Common myeloid progenitor, CD34-positive (primary cell): ENCODE measurements around the gene NOPCHAP1.

ENCODE experiments used
- CTCF ChIA-PET: fragments of 350-600 bp; sonication (Branson Sonifier 250); formaldehyde crosslinking; loops from one replicate; lab custom pipeline; 2021; ENCODE audit warnings: antibody characterized with exemption; lab: Charles Lee
- POLR2A ChIA-PET: fragments of 350-600 bp; sonication (Branson Sonifier 250); formaldehyde crosslinking; loops from one replicate; lab custom pipeline; 2021; ENCODE audit warnings: antibody characterized with exemption; lab: Charles Lee
- DNase-seq, 3 donors: peaks; one replicate each; pipeline versions ENCODE4 v3.0.0 to v3.0.0-alpha.2; 2013
- H3K27ac ChIP-seq, 2 experiments: 1 replicate in 1 of 2; 2 replicates in 1 of 2; pipeline ENCODE4 v1.7.0; 2013; ENCODE audit warnings: inconsistent platforms in 2 of 2, low read length in 2 of 2, mild to moderate bottlenecking in 2 of 2, low read depth in 1 of 2, moderate library complexity in 1 of 2; ENCODE audit not compliant: severe bottlenecking in 2 of 2, insufficient read depth in 1 of 2, poor library complexity in 1 of 2
- H3K27me3 ChIP-seq, 5 experiments: replicated peaks in 2 of 5; 1 replicate in 3 of 5; 2 replicates in 2 of 5; pipeline versions ENCODE4 v1.6.1 to v1.7.0; 2013; ENCODE audit warnings: low read length in 4 of 5, mild to moderate bottlenecking in 2 of 5, moderate library complexity in 2 of 5, inconsistent platforms in 1 of 5; ENCODE audit not compliant: insufficient read depth in 5 of 5, control insufficient read depth in 4 of 5
- H3K36me3 ChIP-seq, 4 experiments: 1 replicate in 2 of 4; 2 replicates in 2 of 4; pipeline versions ENCODE4 v1.6.1 to v1.7.0; 2013; ENCODE audit warnings: low read length in 3 of 4, control low read depth in 1 of 4, mild to moderate bottlenecking in 1 of 4; ENCODE audit not compliant: control insufficient read depth in 4 of 4, insufficient read depth in 4 of 4
- H3K4me1 ChIP-seq, 4 experiments: 1 replicate in 3 of 4; 2 replicates in 1 of 4; pipeline versions ENCODE4 v1.6.1 to v1.7.1; 2013; ENCODE audit warnings: low read length in 3 of 4, mild to moderate bottlenecking in 3 of 4, control low read depth in 1 of 4, inconsistent platforms in 1 of 4, moderate library complexity in 1 of 4; ENCODE audit not compliant: control insufficient read depth in 4 of 4, insufficient read depth in 4 of 4; ENCODE audit errors: control extremely low read depth in 1 of 4
- H3K4me3 ChIP-seq, 7 experiments: 1 replicate in 4 of 7; 2 replicates in 3 of 7; pipeline versions ENCODE4 v1.5.1 to v1.7.0; 2013; ENCODE audit warnings: mild to moderate bottlenecking in 7 of 7, low read length in 6 of 7, moderate library complexity in 6 of 7, inconsistent platforms in 2 of 7, low read depth in 2 of 7, control low read depth in 1 of 7; ENCODE audit not compliant: insufficient read depth in 4 of 7, control insufficient read depth in 1 of 7; ENCODE audit errors: extremely low read depth in 1 of 7
- H3K9me3 ChIP-seq, 5 experiments: 1 replicate in 4 of 5; 2 replicates in 1 of 5; pipeline versions ENCODE4 v1.6.1 to v1.7.1; 2013; ENCODE audit warnings: low read length in 4 of 5, mild to moderate bottlenecking in 2 of 5, inconsistent platforms in 1 of 5, low read depth in 1 of 5, moderate library complexity in 1 of 5; ENCODE audit not compliant: control insufficient read depth in 4 of 5, insufficient read depth in 2 of 5; ENCODE audit errors: control extremely low read depth in 1 of 5
- WGBS: methylation state at CpG from one replicate; pipeline ENCODE4 v1.1.5; 2013; ENCODE audit not compliant: insufficient coverage; 5-methylcytosine and 5-hydroxymethylcytosine counted together

NOPCHAP1 gene

GRCh38 chr12:104991565-104992128, 5.5 kb downstream of the NOPCHAP1 start:
- CTCF ChIA-PET, result no interaction called here
- Histone ChIP-seq H3K4me3 (no peak overlapping the region), H3K9me3 (peaks cover 0 to 6% (median 3%) of the 10 kb centered on the region in 5 experiments), H3K27ac (no peak overlapping the region), H3K4me1 (peaks cover 0 to 12% (median 9%) of the 10 kb centered on the region in 4 experiments), H3K36me3 (peaks cover 17 to 76% (median 54%) of the 10 kb centered on the region in 4 experiments), H3K27me3 (no peaks in the 10 kb centered on the region)
- POLR2A ChIA-PET, result no interaction called here
- no peak for DNase-seq
- WGBS, result 100% methylated on average over 2 of the region's 3 CpGs

GRCh38 chr12:104994336-104994735, 8.2 kb downstream of the NOPCHAP1 start:
- peaks cover 0 to 9% (median 2%) of the 10 kb centered on the region in 5 experiments for H3K9me3 ChIP-seq
- no peaks in the 10 kb centered on the region for H3K27me3 ChIP-seq
- peaks cover 16 to 90% (median 65%) of the 10 kb centered on the region in 4 experiments for H3K36me3 ChIP-seq
- no peak overlapping the region for H3K4me3 ChIP-seq
- no peaks in the 10 kb centered on the region for H3K4me1 ChIP-seq
- WGBS, result 83% methylated on average over 2 of the region's 3 CpGs
- no peak overlapping the region for H3K27ac ChIP-seq
- DNase-seq, result no peak
- CTCF ChIA-PET, result no interaction called here
- POLR2A ChIA-PET, result no interaction called here

- Histone ChIP-seq H3K4me3 (no peak overlapping the region), H3K9me3 (peaks cover 0 to 18% (median 3%) of the 10 kb centered on the region in 5 experiments), H3K27me3 (no peaks in the 10 kb centered on the region), H3K36me3 (peaks cover 26 to 90% (median 70%) of the 10 kb centered on the region in 4 experiments), H3K4me1 (no peaks in the 10 kb centered on the region), H3K27ac (no peak overlapping the region)
- POLR2A ChIA-PET, result no interaction called here
- 90% methylated on average over 3 of the region's 3 CpGs for WGBS
- CTCF ChIA-PET, result no interaction called here
- DNase-seq, result no peak
Measured at GRCh38 chr12:104997541-104997940, 11.4 kb downstream of the NOPCHAP1 start.

GRCh38 chr12:104998423-104999346, 12.6 kb downstream of the NOPCHAP1 start:
- CTCF ChIA-PET, result no interaction called here

GRCh38 chr12:104999347-104999685, 13.2 kb downstream of the NOPCHAP1 start:
- DNase-seq, result no peak
- H3K4me1 ChIP-seq, result no peaks in the 10 kb centered on the region
- ChIA-PET POLR2A (no interaction called here), CTCF (no interaction called here)
- peaks cover 0 to 18% (median 3%) of the 10 kb centered on the region in 5 experiments for H3K9me3 ChIP-seq
- H3K4me3 ChIP-seq, result no peak overlapping the region
- no peaks in the 10 kb centered on the region for H3K27me3 ChIP-seq
- peaks cover 31 to 91% (median 67%) of the 10 kb centered on the region in 4 experiments for H3K36me3 ChIP-seq
- WGBS, result 88% methylated on average over 6 of the region's 7 CpGs
- no peak overlapping the region for H3K27ac ChIP-seq

More at GRCh38 chr12:104998423-104999346, 12.6 kb downstream of the NOPCHAP1 start:
- DNase-seq, result no peak
- H3K4me1 ChIP-seq, result no peaks in the 10 kb centered on the region
- no peaks in the 10 kb centered on the region for H3K27me3 ChIP-seq
- no peak overlapping the region for H3K27ac ChIP-seq
- POLR2A ChIA-PET, result no interaction called here
- peaks cover 31 to 91% (median 68%) of the 10 kb centered on the region in 4 experiments for H3K36me3 ChIP-seq
- WGBS, result 91% methylated on average over 12 of the region's 15 CpGs
- peaks cover 0 to 18% (median 3%) of the 10 kb centered on the region in 5 experiments for H3K9me3 ChIP-seq
- no peak overlapping the region for H3K4me3 ChIP-seq

GRCh38 chr12:105001476-105001875, 15.4 kb downstream of the NOPCHAP1 start:
- CTCF ChIA-PET, result interaction anchor here (0.5 kb wide), 1 partner anchor 18 kb away, joined by 3 read pairs; no protein-coding TSS in a partner anchor
- peaks cover 36 to 92% (median 59%) of the 10 kb centered on the region in 4 experiments for H3K36me3 ChIP-seq

GRCh38 chr12:105013892-105014291, 27.8 kb downstream of the NOPCHAP1 start:
- POLR2A ChIA-PET, result no interaction called here
- no peak overlapping the region for H3K27ac ChIP-seq
- peaks cover 0 to 11% (median 5%) of the 10 kb centered on the region in 5 experiments for H3K9me3 ChIP-seq
- no peaks in the 10 kb centered on the region for H3K27me3 ChIP-seq
- CTCF ChIA-PET, result no interaction called here
- H3K4me3 ChIP-seq, result no peak overlapping the region
- H3K4me1 ChIP-seq, result no peaks in the 10 kb centered on the region
- DNase-seq, result no peak
- H3K36me3 ChIP-seq, result peaks cover 6 to 60% (median 23%) of the 10 kb centered on the region in 4 experiments
- 93% methylated on average over 5 of the region's 9 CpGs for WGBS

More at GRCh38 chr12:105001476-105001875, 15.4 kb downstream of the NOPCHAP1 start:
- no peak overlapping the region for H3K4me3 ChIP-seq
- no peaks in the 10 kb centered on the region for H3K4me1 ChIP-seq
- POLR2A ChIA-PET, result no interaction called here
- peaks cover 0 to 17% (median 1%) of the 10 kb centered on the region in 5 experiments for H3K9me3 ChIP-seq
- H3K27me3 ChIP-seq, result no peaks in the 10 kb centered on the region
- H3K27ac ChIP-seq, result no peak overlapping the region
- peak in 1 of 3 donors; percentile 3 for DNase-seq
